Mucosa of rectum (tissue), 2 donors: ENCODE data around the gene HFE.
A peak's percentile ranks its signal among the peaks of the same experiment; 100 is the strongest.
"Not testable (repeated sequence)": the region's sequence is repeated elsewhere in the genome, so short reads cannot be mapped to it uniquely, and the experiment has no call there.

ENCODE experiments used
- H3K27ac ChIP-seq, 2 donors: one replicate each; pipeline ENCODE4 v1.7.0; 2013; ENCODE audit warnings: inconsistent platforms in 2 of 2, low read depth in 2 of 2, low read length in 2 of 2
- H3K27me3 ChIP-seq, 2 donors: one replicate each; pipeline ENCODE4 v1.7.0; 2013; ENCODE audit warnings: low read length in 2 of 2; ENCODE audit not compliant: control insufficient read depth in 2 of 2, insufficient read depth in 2 of 2
- H3K36me3 ChIP-seq, 2 donors: one replicate each; pipeline ENCODE4 v1.7.0; 2013; ENCODE audit warnings: low read length in 2 of 2; ENCODE audit not compliant: control insufficient read depth in 2 of 2, insufficient read depth in 2 of 2
- H3K4me1 ChIP-seq, 2 donors: one replicate each; pipeline ENCODE4 v1.7.0; 2013; ENCODE audit warnings: low read length in 2 of 2, mild to moderate bottlenecking in 1 of 2; ENCODE audit not compliant: control insufficient read depth in 2 of 2, insufficient read depth in 2 of 2
- H3K4me3 ChIP-seq, 2 donors: one replicate each; pipeline ENCODE4 v1.7.0; 2013; ENCODE audit warnings: low read length in 2 of 2
- H3K9ac ChIP-seq, 2 donors: one replicate each; pipeline ENCODE4 v1.7.0; 2013; ENCODE audit warnings: low read length in 2 of 2, low read depth in 1 of 2, mild to moderate bottlenecking in 1 of 2
- H3K9me3 ChIP-seq, 2 donors: one replicate each; pipeline ENCODE4 v1.7.0; 2013; ENCODE audit warnings: low read length in 2 of 2; ENCODE audit not compliant: control insufficient read depth in 2 of 2
- donor health status: healthy.
- donor health status: Normal muscosa, but diverticular disease.

Gene HFE

DNA sequence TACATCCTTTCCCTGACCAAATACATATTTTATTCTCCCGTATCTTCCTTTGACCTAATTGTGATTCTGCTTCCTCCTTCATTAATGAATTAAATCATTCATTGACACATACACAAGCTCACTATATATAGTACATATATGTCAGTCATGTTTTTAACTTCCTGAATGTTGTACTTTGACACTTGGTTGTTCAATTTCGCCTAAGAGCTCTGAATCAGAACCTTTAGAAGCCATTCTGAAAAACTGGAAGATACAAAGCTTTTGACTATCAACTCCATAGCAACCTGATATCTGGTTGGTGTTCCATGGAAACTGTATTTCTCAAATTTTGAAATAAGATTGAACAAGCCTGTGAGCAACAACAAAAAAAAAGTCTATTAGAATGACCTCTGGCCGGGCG, 27.3 kb upstream of the HFE start:
- Histone ChIP-seq H3K27me3 (no peaks in the 10 kb centered on the region), H3K36me3 (no peaks in the 10 kb centered on the region), H3K4me1 (peaks cover 3 to 17% of the 10 kb centered on the region in 2 donors), H3K4me3 (no peak overlapping the region), H3K9ac (peak overlapping the region in 1 of 2 donors; percentile 3), H3K27ac (peak overlapping the region in 1 of 2 donors; percentile 22), H3K9me3 (no peaks in the 10 kb centered on the region)

DNA sequence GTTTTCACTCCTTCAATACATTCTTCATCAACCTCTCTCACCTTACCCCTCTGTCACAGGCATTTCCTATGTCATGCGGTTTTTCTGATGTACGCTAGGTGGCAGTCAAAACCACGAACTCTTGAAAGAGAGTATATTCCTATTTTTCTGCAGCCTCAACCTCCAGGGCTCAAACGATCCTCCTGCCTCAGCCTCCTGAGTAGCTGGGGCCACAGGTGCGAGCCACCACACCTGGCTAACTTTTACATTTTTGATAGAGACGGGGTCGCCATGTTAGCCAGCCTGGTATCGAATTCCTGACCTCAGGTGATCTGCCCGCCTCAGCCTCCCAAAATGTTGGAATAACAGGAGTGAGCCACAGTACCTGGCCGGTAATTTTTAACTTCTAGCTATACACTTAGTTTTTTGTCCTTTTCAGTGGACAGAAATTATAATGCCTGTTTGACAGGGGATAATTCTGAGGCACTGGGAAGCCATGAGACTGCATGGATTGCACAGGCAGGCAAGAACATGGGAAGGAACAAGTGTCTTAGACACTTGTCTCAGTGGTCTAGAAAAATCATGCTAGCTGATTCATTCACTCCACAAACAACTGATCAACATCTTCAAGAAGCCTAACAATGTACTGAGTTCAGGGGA, 22.5 kb upstream of the HFE start:
- H3K9ac ChIP-seq: no peak overlapping the region
- no peaks in the 10 kb centered on the region for H3K27me3 ChIP-seq
- H3K9me3 ChIP-seq: no peaks in the 10 kb centered on the region
- peaks cover 5 to 6% of the 10 kb centered on the region in 2 donors for H3K4me1 ChIP-seq
- H3K4me3 ChIP-seq: no peak overlapping the region
- no peak overlapping the region for H3K27ac ChIP-seq
- H3K36me3 ChIP-seq: no peaks in the 10 kb centered on the region

DNA sequence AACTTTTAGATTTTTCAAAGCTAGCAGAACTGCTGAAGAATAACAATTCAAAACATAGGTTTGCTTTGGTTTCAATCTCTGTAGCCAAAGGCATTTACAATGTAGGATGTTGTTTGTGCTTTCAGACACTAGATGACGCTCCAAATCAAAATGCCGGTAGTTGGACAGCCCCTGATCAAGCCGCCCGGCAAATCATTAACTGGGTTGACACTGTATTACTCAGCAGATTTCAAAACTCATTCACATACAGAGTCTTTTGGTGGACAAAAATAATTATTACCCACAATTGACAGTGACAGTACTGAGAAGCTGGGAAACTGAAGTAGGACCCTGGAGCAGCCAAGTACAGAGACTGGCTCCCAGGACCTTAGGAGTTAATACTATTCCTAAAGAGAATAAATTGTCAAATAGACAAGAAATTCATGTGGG, 21.3 kb upstream of the HFE start:
- Histone ChIP-seq H3K36me3 (no peaks in the 10 kb centered on the region), H3K9ac (peak overlapping the region in 1 of 2 donors; percentile 22), H3K9me3 (no peaks in the 10 kb centered on the region), H3K4me1 (peaks cover 4 to 5% of the 10 kb centered on the region in 2 donors), H3K4me3 (no peak overlapping the region), H3K27me3 (no peaks in the 10 kb centered on the region), H3K27ac (no peak overlapping the region)

DNA sequence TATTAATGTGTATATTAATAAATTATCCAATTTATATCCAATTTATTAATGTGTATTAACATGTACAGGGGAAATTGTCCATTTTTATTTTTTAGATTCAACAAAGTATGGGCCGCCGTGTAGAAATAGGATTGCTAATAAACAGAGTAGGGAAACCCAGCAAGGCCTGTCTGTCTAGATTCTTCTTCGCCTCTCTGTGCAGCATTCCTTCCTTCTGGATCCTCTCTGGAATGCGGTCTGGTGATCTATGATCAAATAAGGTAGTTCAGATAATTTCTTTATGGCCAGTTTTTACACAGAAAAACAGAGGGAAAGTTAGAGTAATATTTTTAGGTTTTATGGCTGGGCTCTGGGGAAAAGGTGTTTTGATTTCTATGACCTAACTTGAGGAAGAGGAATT, 19.9 kb upstream of the HFE start:
- H3K27me3 ChIP-seq: no peaks in the 10 kb centered on the region
- peaks cover 4 to 5% of the 10 kb centered on the region in 2 donors for H3K4me1 ChIP-seq
- H3K9me3 ChIP-seq: no peaks in the 10 kb centered on the region
- H3K27ac ChIP-seq: no peak overlapping the region
- H3K9ac ChIP-seq: no peak overlapping the region
- no peaks in the 10 kb centered on the region for H3K36me3 ChIP-seq
- H3K4me3 ChIP-seq: no peak overlapping the region

DNA sequence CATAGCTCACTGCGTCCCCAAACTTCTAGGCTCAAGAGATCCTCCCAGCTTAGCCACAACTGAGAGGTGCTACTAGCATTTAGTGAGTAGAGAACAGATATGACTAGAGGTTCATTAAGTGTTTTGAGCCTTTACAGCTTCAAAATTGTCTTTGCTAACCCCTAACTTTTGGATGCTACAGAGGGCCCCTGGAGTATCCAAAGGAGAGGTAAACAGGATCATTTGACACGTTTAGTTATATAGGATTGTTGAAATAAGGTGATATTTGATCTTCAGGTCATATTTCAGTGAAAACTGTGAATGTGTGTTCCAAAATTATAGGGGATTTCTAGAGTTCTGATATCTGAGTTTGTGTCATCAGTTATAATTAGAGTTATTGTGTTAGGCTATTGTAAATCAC, 19.2 kb upstream of the HFE start:
- H3K9me3 ChIP-seq: no peaks in the 10 kb centered on the region
- H3K4me1 ChIP-seq: peaks cover 4 to 5% of the 10 kb centered on the region in 2 donors
- no peak overlapping the region for H3K9ac ChIP-seq
- H3K27me3 ChIP-seq: no peaks in the 10 kb centered on the region
- H3K27ac ChIP-seq: no peak overlapping the region
- H3K4me3 ChIP-seq: no peak overlapping the region
- H3K36me3 ChIP-seq: no peaks in the 10 kb centered on the region

DNA sequence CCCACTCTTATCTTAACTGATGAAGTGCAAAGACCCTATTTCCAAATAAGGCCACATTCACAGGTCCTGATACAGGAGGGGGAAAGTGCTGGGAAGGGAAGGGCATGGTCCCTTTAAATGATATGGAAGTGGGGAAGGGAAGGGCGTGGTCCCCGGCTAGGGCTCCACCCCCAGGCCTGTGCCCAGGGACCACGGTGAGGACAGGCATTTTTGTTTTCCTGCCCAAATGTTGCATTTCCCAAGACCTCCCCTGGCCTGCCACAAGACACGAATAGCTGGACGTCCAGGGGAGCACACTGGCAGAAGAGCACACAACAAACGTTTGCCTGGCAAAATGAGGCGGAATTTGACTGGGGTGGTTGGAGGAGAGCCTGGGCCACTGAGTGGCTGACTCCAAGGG, 16.1 kb upstream of the HFE start:
- no peaks in the 10 kb centered on the region for H3K27me3 ChIP-seq
- H3K4me3 ChIP-seq: no peak overlapping the region
- no peaks in the 10 kb centered on the region for H3K36me3 ChIP-seq
- no peaks in the 10 kb centered on the region for H3K9me3 ChIP-seq
- H3K4me1 ChIP-seq: peaks cover 2% of the 10 kb centered on the region in 2 donors
- no peak overlapping the region for H3K27ac ChIP-seq
- no peak overlapping the region for H3K9ac ChIP-seq

DNA sequence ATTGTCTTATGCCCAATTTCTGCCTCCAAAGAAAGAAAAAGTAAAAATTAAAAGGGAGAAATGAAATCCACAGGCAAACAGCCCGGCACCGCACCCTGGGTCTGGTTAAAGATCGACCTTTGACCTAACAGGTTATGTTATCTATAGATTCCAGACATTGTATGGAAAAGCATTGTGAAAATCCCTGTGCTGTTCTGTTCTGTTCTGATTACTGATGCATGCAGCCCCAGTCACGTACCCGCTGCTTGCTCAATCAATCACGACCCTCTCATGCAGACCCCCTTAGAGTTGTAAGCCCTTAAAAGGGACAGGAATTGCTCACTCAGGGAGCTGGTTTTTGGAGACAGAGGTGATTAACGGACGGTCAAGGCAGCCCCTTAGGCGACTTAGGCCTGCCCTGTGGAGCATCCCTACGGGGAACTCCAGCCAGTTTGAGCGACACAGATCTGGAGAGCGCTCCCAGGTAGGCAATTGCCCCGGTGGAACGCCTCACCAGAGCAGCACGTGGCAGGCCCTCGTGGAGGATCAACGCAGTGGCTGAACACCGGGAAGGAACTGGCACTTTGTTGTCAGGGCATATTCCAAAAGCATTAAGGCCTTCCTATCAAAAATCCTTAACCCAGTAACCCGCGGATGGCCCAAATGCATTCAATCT, 12.0 kb upstream of the HFE start:
- no peaks in the 10 kb centered on the region for H3K4me1 ChIP-seq
- H3K9ac ChIP-seq: no peak overlapping the region
- no peaks in the 10 kb centered on the region for H3K27me3 ChIP-seq
- no peaks in the 10 kb centered on the region for H3K9me3 ChIP-seq
- no peak overlapping the region for H3K27ac ChIP-seq
- no peaks in the 10 kb centered on the region for H3K36me3 ChIP-seq
- no peak overlapping the region for H3K4me3 ChIP-seq

DNA sequence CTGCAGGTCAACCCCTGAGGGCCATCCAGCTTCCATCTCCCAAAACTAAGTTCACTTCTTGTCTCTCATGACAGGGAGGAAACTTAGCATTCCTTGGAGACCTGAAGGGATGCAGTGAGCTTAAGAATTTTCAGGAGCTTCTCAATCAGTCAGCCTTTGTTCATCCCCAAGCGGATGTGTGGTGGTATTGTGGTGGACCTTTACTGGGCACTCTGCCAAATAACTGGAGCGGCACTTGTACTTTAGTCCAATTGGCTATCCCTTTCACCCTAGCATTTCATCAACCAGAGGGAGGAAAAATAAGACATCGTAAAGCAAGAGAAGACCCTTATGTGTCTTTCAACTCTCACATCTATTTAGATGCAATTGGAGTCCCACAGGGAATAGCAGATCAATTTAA, 9.2 kb upstream of the HFE start:
- not testable (repeated sequence) for H3K4me1 ChIP-seq, H3K9ac ChIP-seq, H3K9me3 ChIP-seq, H3K36me3 ChIP-seq, H3K27ac ChIP-seq, H3K27me3 ChIP-seq, H3K4me3 ChIP-seq

DNA sequence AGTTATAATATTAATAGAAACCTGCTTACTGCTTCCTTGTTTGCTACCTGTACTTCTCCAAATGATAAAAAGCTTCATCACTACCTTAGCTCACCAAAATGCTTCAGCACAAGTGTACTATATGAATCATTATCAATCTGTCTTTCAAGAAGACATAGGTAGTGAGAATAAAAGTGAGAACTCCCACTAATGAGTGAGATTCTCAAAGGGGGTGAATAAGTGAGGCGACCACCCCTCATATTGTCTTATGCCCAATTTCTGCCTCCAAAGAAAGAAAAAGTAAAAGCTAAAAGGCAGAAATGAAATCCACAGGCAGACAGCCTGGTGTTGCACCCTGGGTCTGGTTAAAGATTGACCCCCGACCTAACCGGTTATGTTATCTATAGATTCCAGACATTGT, 6.1 kb upstream of the HFE start:
- not testable (repeated sequence) for H3K9me3 ChIP-seq, H3K4me3 ChIP-seq, H3K4me1 ChIP-seq, H3K27me3 ChIP-seq, H3K9ac ChIP-seq, H3K27ac ChIP-seq, H3K36me3 ChIP-seq

DNA sequence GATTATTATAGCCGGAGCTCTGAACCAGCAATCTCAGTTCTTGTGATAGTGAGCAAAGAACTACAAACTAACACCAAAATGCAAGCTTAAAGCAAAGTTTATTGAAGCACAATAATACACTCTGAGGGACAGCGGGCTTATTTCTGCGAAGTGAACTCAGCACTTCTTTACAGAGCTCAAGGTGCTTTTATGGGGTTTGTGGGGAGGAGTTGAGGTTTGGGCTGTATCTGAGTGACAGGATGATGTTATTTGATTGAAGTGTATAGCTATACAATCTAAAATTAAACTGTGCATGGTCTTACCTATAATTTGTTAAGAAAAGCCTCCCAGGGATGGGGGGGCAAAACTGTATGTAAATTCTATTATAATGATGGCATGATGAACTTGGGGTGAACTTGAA, 1.0 kb upstream of the HFE start:
- no peak overlapping the region for H3K4me3 ChIP-seq
- no peak overlapping the region for H3K27ac ChIP-seq
- H3K4me1 ChIP-seq: peaks cover 9 to 10% of the 10 kb centered on the region in 2 donors
- H3K36me3 ChIP-seq: no peaks in the 10 kb centered on the region
- no peak overlapping the region for H3K9ac ChIP-seq
- H3K27me3 ChIP-seq: no peaks in the 10 kb centered on the region
- H3K9me3 ChIP-seq: no peaks in the 10 kb centered on the region
